MCF 10A (cell line): ENCODE data around the gene TRAPPC2. TPM values are rescaled to one million over a fixed set of nuclear protein-coding genes. Genes with fewer than 3 reads are reported as not detected.
A peak's percentile ranks its signal among the peaks of the same experiment; 100 is the strongest.

Experiments
- BruUV-seq: library from RNA; stranded (reverse); fragments of 400-500 nt; replicated peaks from 2 replicates; lab custom pipeline; 2021; lab: Mats Ljungman, UMichigan
- CTCF ChIA-PET: fragments of 300-600 bp; sonication (Branson Sonifier 250); formaldehyde crosslinking; extraction: SDS; loops from one replicate; lab custom pipeline; 2021; ENCODE audit warnings: antibody characterized with exemption, inconsistent platforms; lab: Yijun Ruan, JAX
- POLR2A ChIA-PET: fragments of 300-600, 350-650 bp; sonication (Branson Sonifier 250); formaldehyde crosslinking; extraction: SDS; loops from one replicate; lab custom pipeline; 2020; ENCODE audit warnings: antibody characterized with exemption, inconsistent platforms; lab: Yijun Ruan, JAX
- DNase-seq: peaks from one replicate; pipeline ENCODE4 v3.0.0-alpha.2; 2018; ENCODE audit not compliant: unreplicated experiment
- H3K27ac Mint-ChIP-seq: one replicate; pipeline ENCODE4 v1.8.0; 2022; ENCODE audit warnings: mild to moderate bottlenecking, low read depth, mixed read lengths; ENCODE audit not compliant: unreplicated experiment
- H3K27me3 Mint-ChIP-seq: one replicate; pipeline ENCODE4 v1.8.0; 2022; ENCODE audit warnings: mixed read lengths; ENCODE audit not compliant: insufficient read depth, unreplicated experiment
- H3K36me3 Mint-ChIP-seq: one replicate; pipeline ENCODE4 v1.8.0; 2022; ENCODE audit warnings: mild to moderate bottlenecking, moderate library complexity, mixed read lengths; ENCODE audit not compliant: insufficient read depth, unreplicated experiment
- H3K4me1 Mint-ChIP-seq: one replicate; pipeline ENCODE4 v1.8.0; 2022; ENCODE audit warnings: mixed read lengths; ENCODE audit not compliant: insufficient read depth, unreplicated experiment
- H3K4me3 Mint-ChIP-seq: one replicate; pipeline ENCODE4 v1.8.0; 2022; ENCODE audit warnings: mild to moderate bottlenecking, moderate library complexity, mixed read lengths; ENCODE audit not compliant: unreplicated experiment
- H3K9me3 Mint-ChIP-seq: one replicate; pipeline ENCODE4 v1.8.0; 2022; ENCODE audit warnings: mixed read lengths; ENCODE audit not compliant: unreplicated experiment
- intact Hi-C: fragments of 100-400 bp; cut with micrococcal nuclease; formaldehyde crosslinking; loops from 2 replicates; pipeline ENCODE4 v1.14.1; 2022
- total RNA-seq: library from RNA; stranded (reverse); gene quantifications from 2 replicates; pipeline ENCODE4 v1.2.3, GENCODE V29; 2022
- TF ChIP-seq, protein P1 (sequence below): fragments of 200-600 bp; IDR thresholded peaks from one replicate; pipeline ENCODE4 v1.8.0; 2022; ENCODE audit warnings: antibody characterized with exemption, mild to moderate bottlenecking; ENCODE audit not compliant: unreplicated experiment

The TRAPPC2 gene
- total RNA-seq, 1 experiment from 2014 or later: 21.7 TPM

DNA sequence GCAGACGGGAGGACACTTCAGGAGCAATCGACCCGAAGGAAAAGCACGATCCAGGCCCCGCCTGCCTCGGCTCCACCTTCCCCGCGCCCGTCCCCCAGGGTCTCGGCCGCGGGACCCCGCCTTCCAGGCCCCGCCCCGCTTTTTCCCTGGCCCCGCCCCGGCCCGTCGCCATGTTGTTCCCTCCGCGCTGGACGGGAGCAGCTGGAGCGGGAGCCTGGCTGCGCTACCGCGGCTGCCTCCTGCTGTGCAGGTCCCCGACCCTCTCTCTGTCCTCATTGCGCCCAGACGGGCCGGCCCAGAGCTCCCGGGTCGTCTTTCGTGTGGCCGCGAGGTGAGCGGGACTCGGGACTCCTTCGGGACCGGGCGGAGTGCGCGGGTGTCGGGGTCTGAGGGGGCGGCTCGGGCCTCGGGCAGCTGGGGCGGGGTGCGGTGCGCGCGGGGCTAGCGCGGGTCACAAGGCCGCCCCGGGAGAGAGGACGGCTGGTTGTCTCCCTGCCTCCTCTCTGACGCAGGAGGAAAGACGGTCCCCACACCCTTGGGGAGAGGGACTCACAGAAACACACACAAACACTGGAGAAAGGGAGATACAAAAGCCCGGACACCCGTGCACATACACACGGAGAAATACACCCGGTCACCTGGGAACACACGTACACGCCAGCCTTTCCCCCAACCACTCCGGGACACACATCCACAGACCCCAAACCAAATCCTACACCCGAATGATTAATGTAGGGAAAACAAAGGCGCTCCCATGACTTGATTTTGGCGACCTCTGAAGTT is 45.3 kb downstream of the TRAPPC2 start, which contains the start of gene RAB9A:
Gene RAB9A, plus strand, starts transcription at position 171 of the 783 bp plus-strand sequence. CDS start 19,619 bp downstream, outside the sequence.
- CTCF ChIA-PET: interaction anchor here (0.6 to 1.7 kb wide), 7 partner anchors 45 to 896 kb away, joined by 3 to 7 read pairs (median 3); partner anchors contain the start of genes OFD1 and TRAPPC2
- BruUV-seq: no TSS peak
- H3K4me3 Mint-ChIP-seq: peak within 1 kb of the TSS; percentile 84
- peak; percentile 86 for DNase-seq
- peaks cover 37% of the 10 kb centered on the region for H3K4me1 Mint-ChIP-seq
- intact Hi-C loops: loop anchor here (1.0 kb wide), 1 partner anchor 30 kb away; no protein-coding TSS in a partner anchor
- H3K9me3 Mint-ChIP-seq: no peaks in the 10 kb centered on the region
- H3K27me3 Mint-ChIP-seq: peaks cover 8% of the 10 kb centered on the region
- TF ChIP-seq, protein P1, sequence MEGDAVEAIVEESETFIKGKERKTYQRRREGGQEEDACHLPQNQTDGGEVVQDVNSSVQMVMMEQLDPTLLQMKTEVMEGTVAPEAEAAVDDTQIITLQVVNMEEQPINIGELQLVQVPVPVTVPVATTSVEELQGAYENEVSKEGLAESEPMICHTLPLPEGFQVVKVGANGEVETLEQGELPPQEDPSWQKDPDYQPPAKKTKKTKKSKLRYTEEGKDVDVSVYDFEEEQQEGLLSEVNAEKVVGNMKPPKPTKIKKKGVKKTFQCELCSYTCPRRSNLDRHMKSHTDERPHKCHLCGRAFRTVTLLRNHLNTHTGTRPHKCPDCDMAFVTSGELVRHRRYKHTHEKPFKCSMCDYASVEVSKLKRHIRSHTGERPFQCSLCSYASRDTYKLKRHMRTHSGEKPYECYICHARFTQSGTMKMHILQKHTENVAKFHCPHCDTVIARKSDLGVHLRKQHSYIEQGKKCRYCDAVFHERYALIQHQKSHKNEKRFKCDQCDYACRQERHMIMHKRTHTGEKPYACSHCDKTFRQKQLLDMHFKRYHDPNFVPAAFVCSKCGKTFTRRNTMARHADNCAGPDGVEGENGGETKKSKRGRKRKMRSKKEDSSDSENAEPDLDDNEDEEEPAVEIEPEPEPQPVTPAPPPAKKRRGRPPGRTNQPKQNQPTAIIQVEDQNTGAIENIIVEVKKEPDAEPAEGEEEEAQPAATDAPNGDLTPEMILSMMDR: no peak
- peak within 1 kb of the TSS; percentile 77 for H3K27ac Mint-ChIP-seq
- POLR2A ChIA-PET: interaction anchor here (0.6 to 15.4 kb wide), 18 partner anchors 8 to 206 kb away, joined by 3 to 213 read pairs (median 6); partner anchors contain the start of genes OFD1, TCEANC and TRAPPC2
- no peaks in the 10 kb centered on the region for H3K36me3 Mint-ChIP-seq

DNA sequence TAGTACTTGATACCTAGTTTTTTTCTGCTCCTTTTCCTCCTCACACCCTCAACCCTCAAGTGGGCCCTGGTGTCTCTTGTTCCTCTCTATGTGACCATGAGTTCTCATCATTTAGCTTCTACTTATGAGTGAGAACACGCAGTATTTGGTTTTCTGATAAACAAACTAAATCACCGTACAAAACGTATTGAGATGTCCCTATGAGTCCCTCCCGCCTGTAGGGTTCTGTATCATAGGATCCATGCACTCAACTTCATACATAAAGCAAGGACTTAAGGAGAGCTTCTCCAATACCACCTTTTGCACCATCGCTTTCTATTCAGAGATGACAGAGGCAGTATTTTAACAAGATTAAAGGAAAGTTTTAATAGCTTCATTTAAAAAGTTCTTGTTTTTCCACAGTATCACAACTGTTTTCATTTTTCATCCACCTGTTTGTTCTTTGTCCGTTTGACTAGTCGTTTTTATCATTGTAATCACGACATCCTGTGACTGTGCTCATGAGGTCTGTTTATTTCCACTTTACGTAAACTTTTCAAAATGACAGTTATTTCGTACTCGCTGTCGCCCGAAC is 45.9 kb downstream of the TRAPPC2 start:
- intact Hi-C loops: no loop called here
- POLR2A ChIA-PET: interaction anchor here (0.6 to 15.4 kb wide), 19 partner anchors 9 to 341 kb away, joined by 3 to 213 read pairs (median 5); partner anchors contain the start of genes GEMIN8, OFD1, TCEANC and TRAPPC2

DNA sequence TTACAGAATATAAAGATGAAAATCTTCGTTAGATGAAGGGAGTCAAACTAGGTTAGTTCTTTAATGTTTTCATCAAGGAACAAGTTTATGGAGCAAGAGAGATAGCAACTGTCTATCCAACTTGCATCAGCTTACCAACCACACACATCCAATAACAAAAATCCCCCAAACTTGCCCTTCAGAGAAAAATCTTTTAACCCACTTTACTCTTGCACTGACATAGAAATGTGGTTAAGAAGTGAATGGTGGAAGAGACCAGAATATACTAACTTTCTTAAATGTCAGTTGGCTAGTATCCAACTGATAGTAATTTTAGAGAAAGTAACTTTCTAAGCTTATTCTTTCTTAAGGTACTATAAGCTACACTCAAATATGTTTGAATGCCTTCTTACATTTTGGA is 47.2 kb downstream of the TRAPPC2 start:
- H3K4me3 Mint-ChIP-seq: no peak overlapping the region
- intact Hi-C loops: no loop called here
- peaks cover 21% of the 10 kb centered on the region for H3K4me1 Mint-ChIP-seq
- H3K9me3 Mint-ChIP-seq: no peaks in the 10 kb centered on the region
- ChIA-PET CTCF (interaction anchor here (0.6 to 2.0 kb wide), 4 partner anchors 17 to 1662 kb away, joined by 3 to 7 read pairs (median 6); no protein-coding TSS in a partner anchor), POLR2A (interaction anchor here (0.6 to 15.4 kb wide), 6 partner anchors 18 to 343 kb away, joined by 3 to 213 read pairs (median 11); partner anchors contain the start of genes GEMIN8, OFD1, TCEANC and TRAPPC2)
- H3K27me3 Mint-ChIP-seq: peaks cover 14% of the 10 kb centered on the region
- no peaks in the 10 kb centered on the region for H3K36me3 Mint-ChIP-seq
- H3K27ac Mint-ChIP-seq: no peak overlapping the region
- DNase-seq: no peak
- BruUV-seq: no TSS peak
- TF ChIP-seq, protein P1: no peak

More for the DNA sequence above, 45.9 kb downstream of the TRAPPC2 start:
- TF ChIP-seq, protein P1: no peak
- Mint-ChIP-seq H3K4me1 (peaks cover 33% of the 10 kb centered on the region), H3K27ac (peak overlapping the region; percentile 77), H3K4me3 (peak overlapping the region; percentile 84), H3K9me3 (no peaks in the 10 kb centered on the region), H3K36me3 (no peaks in the 10 kb centered on the region), H3K27me3 (peaks cover 14% of the 10 kb centered on the region)
- CTCF ChIA-PET: interaction anchor here (0.6 to 2.0 kb wide), 11 partner anchors 19 to 896 kb away, joined by 3 to 7 read pairs (median 4); partner anchors contain the start of genes OFD1 and TRAPPC2
- no peak for DNase-seq
- no TSS peak for BruUV-seq
